Epithelial cell of esophagus (primary cell): ENCODE results near the gene SMG6.

Source experiments
- DNase-seq: peaks from one replicate; pipeline ENCODE4 v3.0.0; 2010; ENCODE audit warnings: low read depth
- H3K4me3 ChIP-seq: 2 replicates; pipeline ENCODE4 v1.5.1; 2011; ENCODE audit warnings: mild to moderate bottlenecking, low read length, control low read depth
- CTCF ChIP-seq: IDR thresholded peaks from 2 replicates; pipeline ENCODE4 v1.5.1; 2011; ENCODE audit warnings: low read depth, mild to moderate bottlenecking, low read length, control low read depth, inconsistent platforms; ENCODE audit not compliant: insufficient read depth; ENCODE audit errors: missing control alignments

Gene SMG6

GRCh38 chr17:2250140-2251095 lies 53.2 kb downstream of the SMG6 start:
- DNase-seq = no peak
- no peak for TF ChIP-seq CTCF
- no peak overlapping the region for H3K4me3 ChIP-seq

GRCh38 chr17:2247005-2247404 lies 56.6 kb downstream of the SMG6 start:
- DNase-seq = no peak
- no peak overlapping the region for H3K4me3 ChIP-seq
- no peak for TF ChIP-seq CTCF

- DNase-seq = peak; percentile 80
- TF ChIP-seq CTCF = peak; percentile 100
- no peak overlapping the region for H3K4me3 ChIP-seq
Observed at GRCh38 chr17:2244545-2245525, 58.8 kb downstream of the SMG6 start.

GRCh38 chr17:2243953-2244352 lies 59.6 kb downstream of the SMG6 start:
- TF ChIP-seq CTCF = no peak
- H3K4me3 ChIP-seq = no peak overlapping the region
- no peak for DNase-seq

- H3K4me3 ChIP-seq = no peak overlapping the region
- TF ChIP-seq CTCF = no peak
- DNase-seq = no peak
Observed at GRCh38 chr17:2241823-2242222, 61.8 kb downstream of the SMG6 start.

GRCh38 chr17:2240541-2240940 lies 63.0 kb downstream of the SMG6 start:
- no peak for TF ChIP-seq CTCF
- H3K4me3 ChIP-seq = no peak overlapping the region
- DNase-seq = no peak
